Measurements from ENCODE around the gene HOXD13. TPM values are rescaled to one million over a fixed set of nuclear protein-coding genes. Genes with fewer than 3 reads are reported as not detected.

The HOXD13 gene
- total and polyA plus RNA-seq, 2 donors (not counting 1 experiment from before 2014, with no cell fraction given) = not detected

GRCh38 chr2:176106581-176107539 is 14.3 kb downstream of the HOXD13 start, which contains the start of gene HOXD11:
Gene HOXD11, plus strand, starts transcription at chr2:176107280. Its CDS starts 76 bp downstream, at chr2:176107356.
- Mint-ChIP-seq H3K4me3 (peak within 1 kb of the TSS; percentile 66), H3K27me3 (peaks cover 84% of the 10 kb centered on the region), H3K9me3 (ENCODE audit: insufficient read depth) (peaks cover 4% of the 10 kb centered on the region), H3K27ac (peak within 1 kb of the TSS; percentile 50), H3K4me1 (peaks cover 14% of the 10 kb centered on the region)
- ChIA-PET CTCF (no interaction called here), POLR2A (no interaction called here)
- 9% methylated on average over 63 of the region's 85 CpGs for WGBS (ENCODE audit: insufficient coverage)
- no peak for TF ChIP-seq EZH2 (IDR thresholded peaks at IDR 0.05; ENCODE audit: borderline replicate concordance, insufficient read depth, low read depth, low read length, poor library complexity, severe bottlenecking)
- TF ChIP-seq, protein P1, sequence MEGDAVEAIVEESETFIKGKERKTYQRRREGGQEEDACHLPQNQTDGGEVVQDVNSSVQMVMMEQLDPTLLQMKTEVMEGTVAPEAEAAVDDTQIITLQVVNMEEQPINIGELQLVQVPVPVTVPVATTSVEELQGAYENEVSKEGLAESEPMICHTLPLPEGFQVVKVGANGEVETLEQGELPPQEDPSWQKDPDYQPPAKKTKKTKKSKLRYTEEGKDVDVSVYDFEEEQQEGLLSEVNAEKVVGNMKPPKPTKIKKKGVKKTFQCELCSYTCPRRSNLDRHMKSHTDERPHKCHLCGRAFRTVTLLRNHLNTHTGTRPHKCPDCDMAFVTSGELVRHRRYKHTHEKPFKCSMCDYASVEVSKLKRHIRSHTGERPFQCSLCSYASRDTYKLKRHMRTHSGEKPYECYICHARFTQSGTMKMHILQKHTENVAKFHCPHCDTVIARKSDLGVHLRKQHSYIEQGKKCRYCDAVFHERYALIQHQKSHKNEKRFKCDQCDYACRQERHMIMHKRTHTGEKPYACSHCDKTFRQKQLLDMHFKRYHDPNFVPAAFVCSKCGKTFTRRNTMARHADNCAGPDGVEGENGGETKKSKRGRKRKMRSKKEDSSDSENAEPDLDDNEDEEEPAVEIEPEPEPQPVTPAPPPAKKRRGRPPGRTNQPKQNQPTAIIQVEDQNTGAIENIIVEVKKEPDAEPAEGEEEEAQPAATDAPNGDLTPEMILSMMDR (IDR thresholded peaks at IDR 0.05) = no peak
- H3K4me2 ChIP-seq (replicated peaks; ENCODE audit: low read depth, low read length, poor library complexity, severe bottlenecking) = peak within 1 kb of the TSS; percentile 67
- no peaks in the 10 kb centered on the region for H4K20me1 ChIP-seq (ENCODE audit: control insufficient read depth, insufficient read depth, low read length, poor library complexity, severe bottlenecking)
- H3K36me3 ChIP-seq (replicated peaks in 1 of 2; ENCODE audit: control extremely low read depth in 1 of 2, control insufficient read depth in 1 of 2, extremely low read depth in 1 of 2, insufficient read depth in 2 of 2, low read length in 1 of 2) = no peaks in the 10 kb centered on the region
- DNase-seq (no peak), ATAC-seq (ENCODE audit: low read depth) (no peak)
- H3K9ac ChIP-seq (ENCODE audit: low read length) = no peak within 1 kb of the TSS
- H3K79me2 ChIP-seq (ENCODE audit: control insufficient read depth, insufficient read depth, low read length) = no peaks in the 10 kb centered on the region
- peaks cover 0 to 91% (median 61%) of the 10 kb centered on the region in 4 experiments for H3K27me3 ChIP-seq (replicated peaks in 1 of 4; ENCODE audit: control extremely low read depth in 1 of 4, control insufficient read depth in 3 of 4, insufficient read depth in 4 of 4, low read length in 3 of 4)
- peaks cover 0 to 45% (median 0%) of the 10 kb centered on the region in 3 donors for H3K9me3 ChIP-seq (ENCODE audit: control extremely low read depth in 1 of 3, control insufficient read depth in 2 of 3, insufficient read depth in 1 of 3, low read length in 2 of 3)
- H3K27ac ChIP-seq (ENCODE audit: low read length in 2 of 2) = no peak within 1 kb of the TSS
- H2AFZ ChIP-seq (ENCODE audit: insufficient read depth, low read depth, low read length, poor library complexity, severe bottlenecking) = no peak within 1 kb of the TSS
- peaks cover 3 to 34% of the 10 kb centered on the region in 2 donors for H3K4me1 ChIP-seq (ENCODE audit: control insufficient read depth in 2 of 2, insufficient read depth in 2 of 2, low read length in 2 of 2)
- peak within 1 kb of the TSS in 2 of 5 experiments; percentile 8 to 29 for H3K4me3 ChIP-seq (ENCODE audit: control extremely low read depth in 1 of 5, extremely low read depth in 1 of 5, insufficient read depth in 1 of 5, low read depth in 2 of 5, low read length in 4 of 5)
- intact Hi-C loops (cut with micrococcal nuclease) = no loop called here

DNA sequence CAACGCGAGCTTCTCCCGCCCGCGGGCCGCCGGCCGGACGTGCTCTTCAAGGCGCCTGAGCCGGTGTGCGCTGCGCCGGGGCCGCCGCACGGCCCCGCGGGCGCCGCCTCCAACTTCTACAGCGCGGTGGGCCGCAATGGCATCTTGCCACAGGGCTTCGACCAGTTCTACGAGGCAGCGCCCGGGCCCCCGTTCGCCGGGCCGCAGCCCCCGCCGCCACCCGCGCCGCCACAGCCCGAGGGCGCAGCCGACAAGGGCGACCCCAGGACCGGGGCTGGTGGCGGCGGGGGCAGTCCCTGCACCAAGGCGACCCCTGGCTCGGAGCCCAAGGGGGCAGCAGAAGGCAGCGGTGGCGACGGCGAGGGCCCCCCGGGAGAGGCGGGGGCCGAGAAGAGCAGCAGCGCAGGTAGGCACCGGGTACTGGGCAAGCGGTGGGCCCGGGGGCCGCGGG is 15.2 kb downstream of the HOXD13 start:
- no peaks in the 10 kb centered on the region for H3K79me2 ChIP-seq (ENCODE audit: control insufficient read depth, insufficient read depth, low read length)
- no peak overlapping the region for H3K4me3 Mint-ChIP-seq
- H3K4me1 Mint-ChIP-seq = peaks cover 14% of the 10 kb centered on the region
- 11% methylated on average over 46 of the region's 59 CpGs for WGBS (ENCODE audit: insufficient coverage)
- peak overlapping the region; percentile 15 for H3K4me2 ChIP-seq (replicated peaks; ENCODE audit: low read depth, low read length, poor library complexity, severe bottlenecking)
- ChIA-PET POLR2A (no interaction called here), CTCF (no interaction called here)
- H3K27ac ChIP-seq (ENCODE audit: low read length in 2 of 2) = no peak overlapping the region
- intact Hi-C loops (cut with micrococcal nuclease) = no loop called here
- H3K9me3 Mint-ChIP-seq (ENCODE audit: insufficient read depth) = peaks cover 4% of the 10 kb centered on the region
- no peak overlapping the region for H3K4me3 ChIP-seq (ENCODE audit: control extremely low read depth in 1 of 5, extremely low read depth in 1 of 5, insufficient read depth in 1 of 5, low read depth in 2 of 5, low read length in 4 of 5)
- H3K4me1 ChIP-seq (ENCODE audit: control insufficient read depth in 2 of 2, insufficient read depth in 2 of 2, low read length in 2 of 2) = peaks cover 3 to 34% of the 10 kb centered on the region in 2 donors
- no peaks in the 10 kb centered on the region for H4K20me1 ChIP-seq (ENCODE audit: control insufficient read depth, insufficient read depth, low read length, poor library complexity, severe bottlenecking)
- H3K9ac ChIP-seq (ENCODE audit: low read length) = no peak overlapping the region
- TF ChIP-seq, protein P1 (IDR thresholded peaks at IDR 0.05) = no peak
- no peak for TF ChIP-seq EZH2 (IDR thresholded peaks at IDR 0.05; ENCODE audit: borderline replicate concordance, insufficient read depth, low read depth, low read length, poor library complexity, severe bottlenecking)
- H2AFZ ChIP-seq (ENCODE audit: insufficient read depth, low read depth, low read length, poor library complexity, severe bottlenecking) = no peak overlapping the region
- DNase-seq (no peak), ATAC-seq (ENCODE audit: low read depth) (no peak)
- H3K36me3 ChIP-seq (replicated peaks in 1 of 2; ENCODE audit: control extremely low read depth in 1 of 2, control insufficient read depth in 1 of 2, extremely low read depth in 1 of 2, insufficient read depth in 2 of 2, low read length in 1 of 2) = no peaks in the 10 kb centered on the region
- H3K27me3 ChIP-seq (replicated peaks in 1 of 4; ENCODE audit: control extremely low read depth in 1 of 4, control insufficient read depth in 3 of 4, insufficient read depth in 4 of 4, low read length in 3 of 4) = peaks cover 0 to 91% (median 58%) of the 10 kb centered on the region in 4 experiments
- peaks cover 0 to 54% (median 0%) of the 10 kb centered on the region in 3 donors for H3K9me3 ChIP-seq (ENCODE audit: control extremely low read depth in 1 of 3, control insufficient read depth in 2 of 3, insufficient read depth in 1 of 3, low read length in 2 of 3)
- H3K27ac Mint-ChIP-seq = no peak overlapping the region
- peaks cover 82% of the 10 kb centered on the region for H3K27me3 Mint-ChIP-seq

All from B cell (primary cell).